Epidermal melanocyte (primary cell): Measurements from ENCODE around the gene ARSD.
"Not testable (repeated sequence)": the region's sequence is repeated elsewhere in the genome, so short reads cannot be mapped to it uniquely, and the experiment has no call there.

Experiments used
- DNase-seq: peaks from one replicate; pipeline ENCODE4 v3.0.0; 2011; ENCODE audit warnings: low spot score; ENCODE audit not compliant: insufficient read length

ARSD gene

GRCh38 chrX:2933125-2933900 lies 4.2 kb upstream of the ARSD start:
- DNase-seq = no peak

GRCh38 chrX:2931612-2932011 lies 2.5 kb upstream of the ARSD start:
- no peak for DNase-seq

- DNase-seq = no peak
Measured at GRCh38 chrX:2931155-2931554, 2.0 kb upstream of the ARSD start.

GRCh38 chrX:2928191-2928582 lies 952 bp downstream of the ARSD start:
- DNase-seq = no peak

- no peak for DNase-seq
Measured at GRCh38 chrX:2926664-2927275, 2.4 kb downstream of the ARSD start.

GRCh38 chrX:2926255-2926654 lies 2.9 kb downstream of the ARSD start:
- DNase-seq = not testable (repeated sequence)

GRCh38 chrX:2924151-2924550 lies 5.0 kb downstream of the ARSD start:
- DNase-seq = no peak

GRCh38 chrX:2921750-2922149 lies 7.4 kb downstream of the ARSD start:
- no peak for DNase-seq

- no peak for DNase-seq
Measured at GRCh38 chrX:2921193-2921592, 7.9 kb downstream of the ARSD start.

GRCh38 chrX:2917767-2918166 lies 11.4 kb downstream of the ARSD start:
- DNase-seq = no peak

- DNase-seq = no peak
Measured at GRCh38 chrX:2913118-2913517, 16.0 kb downstream of the ARSD start.

- DNase-seq = no peak
Measured at GRCh38 chrX:2910109-2910508, 19.0 kb downstream of the ARSD start.

- DNase-seq = no peak
Measured at GRCh38 chrX:2908125-2908685, 20.9 kb downstream of the ARSD start.

- DNase-seq = no peak
Measured at GRCh38 chrX:2907295-2907694, 21.8 kb downstream of the ARSD start.

- DNase-seq = no peak
Measured at GRCh38 chrX:2903366-2903765, 25.8 kb downstream of the ARSD start.

GRCh38 chrX:2902841-2903240 lies 26.3 kb downstream of the ARSD start:
- no peak for DNase-seq

GRCh38 chrX:2901367-2902036 lies 27.6 kb downstream of the ARSD start:
- DNase-seq = no peak

- DNase-seq = no peak
Measured at GRCh38 chrX:2898846-2899512, 30.2 kb downstream of the ARSD start.

GRCh38 chrX:2897690-2898623 lies 31.2 kb downstream of the ARSD start:
- DNase-seq = not testable (repeated sequence)

GRCh38 chrX:2897311-2897689 lies 31.8 kb downstream of the ARSD start:
- DNase-seq = no peak

GRCh38 chrX:2894885-2895292 lies 34.2 kb downstream of the ARSD start:
- DNase-seq = no peak
